NCI-H82 (cell line): Measurements from ENCODE around the gene TMEM37.

Experiments used
- DNase-seq: peaks from one replicate; lab custom pipeline; 2025; lab: John Stamatoyannopoulos, UW

The TMEM37 gene

DNA sequence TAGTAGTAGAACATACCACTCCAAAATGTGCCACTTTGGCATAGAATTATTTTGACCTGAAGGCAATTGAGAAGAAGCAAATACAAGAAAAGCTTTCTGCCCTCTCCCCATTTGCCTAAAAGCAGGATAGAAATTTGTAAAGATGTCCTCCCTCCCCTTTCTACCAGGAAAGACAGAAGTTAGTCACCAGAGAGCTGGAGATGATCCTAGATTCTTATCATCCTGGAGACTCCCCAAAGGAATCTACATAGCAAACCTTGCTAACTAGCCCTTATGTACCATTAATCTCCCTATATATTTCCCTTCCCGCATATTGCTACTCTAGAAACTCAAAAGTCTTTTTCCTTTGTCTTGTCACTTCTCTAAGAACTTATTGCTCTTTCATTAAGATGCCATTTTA lies 12.6 kb upstream of the TMEM37 start:
- DNase-seq, result no peak

DNA sequence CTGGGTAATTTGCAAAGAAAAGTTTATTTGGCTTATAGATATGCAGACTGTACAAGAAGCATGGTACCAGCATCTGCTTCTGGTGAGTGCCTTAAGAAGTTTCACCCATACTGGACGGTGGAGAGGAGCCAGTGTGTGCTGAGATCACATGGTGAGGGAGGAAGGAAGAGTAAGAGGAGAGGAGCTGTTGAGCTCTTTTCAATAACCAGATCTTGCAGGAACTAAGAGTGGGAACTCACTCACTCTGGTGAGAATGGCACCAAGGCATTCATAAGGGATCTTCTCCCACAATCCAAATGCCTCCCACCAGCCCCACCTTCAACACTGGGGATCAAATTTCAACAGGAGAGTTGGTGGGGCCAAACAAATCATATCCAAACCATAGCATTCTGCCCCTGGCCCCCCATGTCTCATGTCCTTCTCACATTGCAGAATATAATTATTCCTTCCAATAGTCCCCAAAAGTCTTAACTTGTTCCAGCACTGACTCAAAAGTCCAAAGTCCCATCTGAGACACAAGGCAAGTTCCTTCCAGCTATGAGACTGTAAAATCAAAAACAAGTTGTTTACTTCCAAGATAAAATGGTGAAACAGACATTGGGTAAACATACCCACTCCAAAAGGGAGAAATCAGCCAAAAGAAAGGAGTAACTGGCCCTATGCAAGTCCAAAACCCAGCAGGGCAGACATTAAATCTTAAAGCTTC lies 11.7 kb upstream of the TMEM37 start:
- DNase-seq, result no peak

DNA sequence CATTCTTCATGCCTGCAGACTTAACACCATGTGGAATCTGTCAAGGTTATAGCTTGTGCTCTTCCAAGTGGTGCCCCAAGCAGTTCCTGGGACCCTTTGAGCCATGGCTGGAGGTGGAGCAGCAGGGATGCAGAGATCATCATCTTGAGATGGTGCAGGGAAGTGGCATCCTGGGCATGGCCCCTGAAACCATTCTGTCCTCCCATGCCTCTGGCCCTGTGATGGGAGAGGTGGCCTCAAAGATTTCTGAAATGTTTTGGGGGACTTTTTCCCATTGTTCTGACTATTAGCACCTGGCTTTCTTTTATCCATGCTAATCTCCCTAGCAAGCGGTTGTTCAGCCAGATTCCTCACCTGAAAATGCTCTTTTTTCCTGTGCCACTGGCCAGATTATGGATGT lies 10.3 kb upstream of the TMEM37 start:
- no peak for DNase-seq

DNA sequence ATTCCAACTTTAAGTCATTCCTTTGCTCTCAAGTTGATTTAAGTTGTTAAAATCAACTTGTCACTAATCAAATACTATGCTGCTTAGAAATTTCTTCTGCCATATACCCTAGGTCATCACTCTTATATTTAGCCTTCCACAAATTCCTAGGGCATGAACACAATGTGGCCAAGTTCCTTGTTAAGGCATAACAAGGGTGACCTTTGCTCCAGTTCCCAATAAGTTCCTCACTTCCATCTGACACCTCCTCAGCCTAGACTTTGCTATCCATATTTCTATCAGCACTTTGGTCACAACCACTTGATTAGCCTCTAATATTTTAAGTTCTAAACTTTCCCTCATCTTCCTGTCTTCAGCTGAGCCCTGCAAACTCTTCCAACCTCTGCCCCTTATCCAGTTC lies 9.9 kb upstream of the TMEM37 start:
- DNase-seq, result no peak

DNA sequence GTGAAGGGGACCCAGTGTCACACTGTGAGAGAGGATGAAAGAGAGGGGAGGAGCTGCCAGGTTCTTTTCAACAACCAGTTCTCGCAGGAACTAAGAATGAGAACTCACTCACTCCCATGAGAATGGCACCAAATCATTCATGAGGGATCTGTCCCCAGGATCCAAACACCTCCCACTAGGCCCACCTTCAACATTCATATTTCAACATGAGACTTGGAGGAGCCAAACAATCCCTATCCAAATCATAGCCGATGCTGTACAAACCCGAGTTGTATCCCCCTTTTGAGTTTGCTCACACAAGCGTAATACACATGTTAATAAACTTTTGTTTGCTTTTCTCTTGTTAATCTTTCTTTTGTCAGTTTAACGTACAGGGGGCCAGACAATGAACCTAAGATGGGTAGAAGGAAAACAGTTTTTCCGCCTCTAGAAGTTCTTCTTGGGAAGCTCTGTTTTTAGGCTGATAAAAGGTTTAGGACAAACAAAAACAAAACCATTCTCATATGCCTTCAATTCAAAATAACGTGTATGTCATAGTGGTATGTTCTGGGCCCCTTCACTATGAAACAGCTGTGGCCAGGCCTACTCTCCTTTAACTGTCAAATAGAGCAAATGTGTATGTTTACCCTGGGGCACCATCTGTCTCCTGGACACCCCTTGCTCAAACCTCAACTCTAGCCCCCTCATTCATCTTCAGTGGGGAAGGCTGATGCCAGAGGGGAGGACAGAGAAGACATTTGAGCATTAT lies 9.1 kb upstream of the TMEM37 start:
- no peak for DNase-seq

DNA sequence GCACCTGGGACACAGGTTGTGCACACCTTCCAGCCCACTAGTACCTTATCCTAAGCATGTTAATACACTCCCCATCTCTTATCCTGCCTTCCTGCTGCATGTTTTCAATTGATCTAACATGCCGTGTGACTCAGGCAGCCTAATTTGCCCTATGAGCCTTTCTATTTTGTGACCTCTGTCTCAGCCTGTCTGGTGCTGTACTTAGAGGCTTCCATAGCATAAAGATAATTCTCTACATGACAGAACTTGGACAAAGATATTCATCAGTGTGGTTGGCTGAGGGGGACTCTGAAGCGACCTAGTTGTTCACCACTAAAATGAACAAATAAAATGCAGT lies 8.6 kb upstream of the TMEM37 start:
- no peak for DNase-seq

DNA sequence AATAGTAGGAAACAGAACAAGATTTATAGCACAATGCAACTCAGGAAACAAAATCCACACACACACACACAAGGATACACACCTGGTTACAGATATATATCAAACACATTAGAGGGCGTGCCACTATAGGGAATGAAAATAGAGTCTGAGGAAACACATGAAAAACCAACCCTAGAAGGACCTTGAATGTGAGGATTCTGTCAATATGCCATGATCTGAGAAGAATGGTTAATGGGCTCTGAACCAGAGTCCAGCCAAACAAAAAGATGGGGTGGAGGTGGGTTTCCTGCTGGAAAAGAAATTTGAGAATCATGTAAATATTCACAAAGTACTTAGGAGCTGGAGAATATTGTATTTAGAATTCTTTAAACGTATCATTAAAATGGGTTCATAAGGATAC lies 7.8 kb upstream of the TMEM37 start:
- no peak for DNase-seq

DNA sequence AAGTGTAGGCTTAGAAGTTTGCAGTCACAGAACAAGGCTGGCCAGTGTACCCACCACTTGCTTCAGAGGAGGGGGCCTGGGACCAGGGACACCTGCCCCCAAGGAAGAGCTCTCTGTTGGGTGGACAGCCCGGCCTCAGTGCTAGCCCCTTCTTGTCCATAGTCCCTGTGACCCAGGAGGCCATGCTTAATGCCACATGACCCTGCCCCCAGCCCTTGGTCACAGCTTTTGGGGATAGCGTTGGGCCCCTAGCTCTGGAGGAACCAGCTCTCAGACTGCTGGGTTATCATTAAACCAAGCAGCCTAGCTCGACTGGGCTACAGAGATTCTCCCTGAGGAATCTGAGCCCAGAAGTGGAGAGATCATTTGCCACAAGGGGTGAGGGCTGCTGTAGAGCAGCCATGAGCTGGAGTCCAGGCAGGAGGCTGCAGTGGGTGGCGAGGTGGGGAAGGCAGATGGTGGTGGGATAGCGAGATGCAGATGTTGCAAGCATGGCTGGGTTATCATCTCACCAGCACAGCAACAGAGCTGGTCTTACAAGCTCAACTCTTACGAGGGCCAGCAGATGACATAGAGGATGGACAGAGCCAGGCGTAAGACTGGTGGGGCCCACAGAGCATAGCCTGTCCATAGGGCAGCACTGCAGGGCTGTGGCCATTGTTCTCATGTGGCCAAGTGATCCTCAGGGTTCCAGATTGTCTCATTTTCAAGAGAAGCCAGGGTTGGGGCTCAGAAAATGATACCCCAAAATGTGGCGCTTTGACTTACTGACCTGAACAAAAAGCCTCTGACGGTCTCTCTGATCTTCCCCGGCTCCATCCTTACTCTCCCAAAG lies 7.2 kb upstream of the TMEM37 start:
- no peak for DNase-seq

DNA sequence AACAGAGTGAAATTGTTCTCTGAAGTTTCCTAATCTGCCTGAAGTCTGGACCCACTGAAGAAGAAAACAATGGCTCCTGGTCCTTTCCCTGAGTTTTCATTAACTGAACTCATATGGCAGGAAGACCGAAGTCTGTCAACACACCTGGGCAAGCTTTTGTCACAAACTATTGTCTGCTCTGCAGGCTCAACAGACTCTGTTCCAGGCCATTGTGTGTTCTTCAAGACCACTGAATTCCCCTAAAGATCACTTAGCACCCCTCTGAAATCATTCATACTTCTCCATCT lies 6.6 kb upstream of the TMEM37 start:
- DNase-seq, result no peak

DNA sequence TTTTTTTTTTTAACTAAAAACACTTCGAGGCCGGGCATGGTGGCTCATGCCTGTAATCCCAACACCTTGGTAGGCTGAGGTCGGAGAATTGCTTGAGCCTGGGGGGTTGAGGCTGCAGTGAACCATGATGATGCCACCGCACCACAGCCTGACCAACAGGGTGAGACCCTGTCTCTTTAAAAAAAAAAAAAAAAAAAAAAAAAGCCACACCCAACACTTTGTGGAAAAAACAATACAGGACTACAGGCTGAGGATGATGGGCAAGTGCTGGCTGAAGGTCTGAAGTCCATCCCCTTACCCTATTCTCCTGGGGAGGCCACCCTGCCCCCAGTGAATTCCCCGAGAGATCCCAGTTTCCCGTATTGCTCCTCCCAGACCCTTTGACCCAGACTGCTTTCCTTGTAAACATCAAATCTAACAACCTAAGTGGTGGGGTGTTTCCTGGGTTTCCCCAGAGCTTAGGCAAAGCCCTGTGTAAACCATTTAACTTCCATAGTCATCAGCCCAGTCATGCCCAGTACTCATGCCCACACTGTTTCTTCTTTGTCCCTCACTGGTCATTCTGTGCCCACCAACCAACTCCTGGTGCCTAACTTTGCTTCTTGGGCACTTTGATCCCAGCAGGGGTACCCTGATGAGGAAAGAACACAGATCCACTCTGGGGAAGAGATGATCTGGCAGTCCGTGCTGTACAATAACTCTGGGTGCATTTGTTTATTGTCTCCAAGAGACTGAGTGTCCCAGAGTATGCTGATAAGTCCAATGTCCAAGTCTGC lies 5.8 kb upstream of the TMEM37 start:
- DNase-seq, result no peak

DNA sequence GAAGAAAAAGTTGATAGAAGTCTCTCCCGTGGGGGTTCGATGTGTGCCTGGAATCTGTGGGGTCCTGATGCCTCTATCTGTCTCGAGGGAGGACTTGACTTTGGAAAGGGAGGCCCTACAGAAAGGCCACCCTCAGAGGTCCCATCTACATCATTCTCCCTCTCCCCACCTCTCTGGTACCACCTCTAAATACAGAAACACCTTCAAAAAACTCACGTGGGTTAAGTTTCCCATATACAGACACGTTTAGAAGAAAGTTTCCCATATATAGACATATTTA lies 5.3 kb upstream of the TMEM37 start:
- no peak for DNase-seq

DNA sequence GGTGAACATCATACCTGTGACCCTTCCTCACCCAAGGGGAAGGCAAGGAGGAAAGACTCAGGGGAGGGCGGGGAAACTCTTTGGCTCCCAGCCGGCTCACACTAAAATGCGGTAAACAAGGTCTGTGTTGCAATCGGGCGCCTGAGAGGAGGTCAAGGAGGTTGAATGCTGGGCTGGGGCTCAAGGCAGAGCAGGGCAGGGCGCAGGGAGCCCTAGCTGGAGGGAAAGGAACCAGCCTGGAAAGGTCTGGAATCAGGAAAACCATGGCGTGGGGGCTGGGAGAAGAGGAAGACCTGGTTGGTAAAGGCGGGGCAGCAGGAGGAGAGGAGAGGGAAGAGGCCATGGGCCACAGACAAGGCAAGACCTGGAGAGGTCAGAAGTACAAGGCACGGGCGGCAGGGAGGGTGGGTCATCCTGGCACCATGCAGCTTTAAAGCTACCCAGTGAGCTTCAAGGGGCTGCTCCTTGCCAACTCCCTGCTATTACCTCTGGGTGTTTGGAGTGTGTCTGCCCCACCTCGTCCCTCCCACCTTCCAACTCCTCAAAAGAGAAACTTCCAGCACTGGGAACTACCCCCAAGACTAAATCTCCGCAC lies 4.8 kb upstream of the TMEM37 start:
- DNase-seq, result no peak

DNA sequence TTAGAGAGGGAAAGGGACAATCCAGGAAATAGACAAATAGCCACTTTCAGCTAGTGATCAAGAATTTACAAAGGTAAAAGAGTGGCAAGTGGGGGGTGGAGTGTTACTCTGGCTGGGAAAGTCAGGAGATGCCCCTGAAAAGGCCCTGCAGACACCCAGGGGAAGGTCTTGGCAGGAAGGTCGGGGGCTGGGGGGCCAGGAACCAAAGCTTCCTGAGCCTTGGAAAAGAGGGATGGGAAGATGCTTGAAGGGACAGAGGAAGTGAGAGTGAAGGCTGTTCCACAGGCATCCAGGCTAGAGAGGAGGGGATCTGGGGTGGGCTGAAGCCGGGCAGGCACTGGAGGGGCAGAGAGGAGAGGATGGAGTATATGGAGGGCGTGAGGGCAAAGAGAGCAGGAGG lies 3.9 kb upstream of the TMEM37 start:
- DNase-seq, result no peak

DNA sequence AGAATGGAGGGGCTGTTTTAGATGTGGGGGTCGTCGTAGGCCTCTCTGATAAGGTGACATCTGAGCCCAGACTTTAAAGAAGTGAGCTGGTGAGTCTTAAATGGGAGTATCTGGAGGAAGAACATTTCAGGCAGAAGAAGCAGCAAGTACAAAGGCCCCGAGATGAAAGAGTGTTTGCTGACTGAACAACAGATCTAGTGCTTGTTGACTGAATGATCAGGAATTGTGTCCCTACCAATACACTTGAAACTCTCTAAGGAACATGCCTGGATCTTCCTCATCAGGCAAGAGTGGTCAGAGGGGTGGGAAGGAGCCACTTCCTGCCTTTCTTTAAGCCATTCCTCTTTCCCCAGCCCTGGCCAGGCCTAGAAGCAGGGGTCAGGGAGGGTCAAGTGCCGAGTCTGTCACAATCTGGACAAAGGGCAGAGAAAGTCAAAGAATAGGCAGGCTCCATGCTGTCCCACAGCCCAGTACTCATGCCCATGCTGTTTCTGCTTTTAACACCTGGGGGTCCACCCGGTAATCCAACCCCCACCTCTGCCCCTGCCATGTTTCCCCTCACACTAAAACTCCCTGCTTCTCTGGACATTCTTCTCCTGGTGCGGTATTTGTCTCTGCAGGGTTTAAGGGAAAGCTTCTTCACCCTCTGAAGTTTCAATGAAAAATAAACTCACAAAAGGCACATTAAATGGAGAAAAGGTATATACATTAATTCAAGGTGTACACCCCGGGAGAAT lies 3.0 kb upstream of the TMEM37 start:
- DNase-seq, result no peak

DNA sequence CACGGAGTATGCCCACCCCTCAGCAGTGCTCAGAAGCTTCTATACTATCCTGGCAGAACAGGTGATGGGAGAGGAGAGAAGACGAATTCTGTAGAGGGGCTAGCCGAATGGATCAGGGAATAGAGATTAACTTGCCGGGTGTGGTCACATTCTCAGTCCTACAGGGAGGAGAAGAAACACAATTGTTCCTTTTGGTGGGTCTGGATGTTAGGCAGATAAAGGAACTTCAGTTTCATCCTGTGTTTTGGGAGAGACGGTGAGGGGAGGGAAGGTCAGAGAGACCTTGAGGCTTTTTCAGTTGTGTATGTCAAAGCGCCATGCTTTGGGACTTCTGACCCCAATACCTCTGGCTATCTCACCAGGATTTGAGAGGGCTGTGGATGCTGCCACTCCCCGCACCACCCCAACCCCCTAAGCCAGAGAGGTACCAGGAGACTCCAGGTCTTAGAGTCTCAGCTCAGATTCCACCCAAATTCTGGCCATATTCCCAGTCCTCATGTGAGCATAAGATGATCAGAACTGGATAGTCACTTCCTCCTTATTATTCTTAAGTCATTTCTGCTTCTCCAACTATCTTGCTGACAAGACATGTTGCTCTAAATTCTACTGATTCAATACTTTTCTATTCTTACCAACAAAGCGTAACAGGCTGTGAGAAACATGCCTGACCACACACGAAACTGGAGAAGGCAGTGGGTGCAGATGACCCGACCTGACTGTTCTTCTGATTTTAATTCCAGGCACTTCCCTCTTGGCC lies 2.3 kb upstream of the TMEM37 start:
- DNase-seq, result no peak

DNA sequence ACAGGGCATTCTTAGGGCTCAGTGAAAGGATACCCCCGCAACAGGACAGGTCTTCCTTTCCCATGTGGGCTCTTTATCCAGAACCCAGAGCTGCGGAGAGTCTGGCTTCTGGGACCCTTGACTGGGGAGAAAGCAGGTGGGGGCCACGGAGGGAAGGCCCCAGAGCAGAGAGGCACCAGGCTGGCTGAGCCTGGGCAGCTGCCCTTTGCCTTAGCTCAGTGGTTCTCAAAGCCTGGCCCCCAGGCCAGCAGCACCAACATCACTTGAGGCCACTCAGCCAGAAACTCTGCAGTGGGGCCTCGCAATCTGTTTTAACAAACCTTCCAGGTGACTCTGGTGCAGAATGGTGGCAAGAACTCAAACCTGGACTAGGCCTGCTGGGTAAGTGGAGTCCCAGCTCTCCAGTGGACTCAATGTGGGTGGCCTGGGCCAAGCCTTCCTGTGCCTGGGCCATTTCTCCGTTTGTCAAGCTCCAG lies 1.6 kb upstream of the TMEM37 start:
- DNase-seq, result no peak

DNA sequence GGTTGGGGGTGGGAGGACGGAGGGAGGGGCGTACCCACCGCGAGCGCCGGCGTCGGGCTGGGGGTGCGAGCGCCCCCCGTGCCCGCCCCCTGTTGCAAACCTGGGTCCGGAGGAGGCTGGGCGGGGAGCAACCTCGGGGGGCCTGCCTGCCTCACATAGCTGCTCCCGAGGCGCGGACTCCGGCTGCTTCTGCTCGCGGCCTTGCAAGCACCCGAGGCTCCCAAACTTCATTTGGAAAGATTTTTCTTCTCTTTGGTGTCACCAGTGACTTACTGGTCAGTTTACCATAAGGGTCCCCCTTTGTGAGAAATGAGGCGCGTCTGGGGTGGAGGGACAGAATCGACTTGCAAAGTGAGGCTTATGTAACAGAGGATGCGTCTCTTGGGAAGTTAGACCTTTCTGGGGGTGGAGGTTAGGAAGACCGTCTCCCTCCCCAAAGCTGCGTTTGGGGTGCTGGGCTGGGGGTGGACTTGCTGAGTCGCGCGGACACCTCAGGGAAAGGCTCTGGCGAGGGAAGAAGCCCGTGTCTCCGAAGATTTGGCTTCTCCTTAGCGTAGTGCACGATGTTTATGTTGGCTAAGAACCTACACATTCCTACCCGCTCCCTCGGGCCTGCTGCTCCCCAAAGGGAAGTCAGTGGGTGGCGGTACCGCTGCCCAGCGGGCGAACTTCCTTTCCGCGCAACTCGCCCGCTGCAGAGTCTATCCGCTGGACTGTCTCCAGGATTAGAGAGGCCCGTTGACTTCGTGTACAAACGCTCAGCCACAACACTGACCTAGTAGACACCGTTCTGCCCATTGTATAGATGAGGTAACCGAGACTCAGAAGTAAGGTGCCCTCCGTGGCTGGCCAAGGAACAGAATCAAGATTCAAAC lies 559 bp downstream of the TMEM37 start:
- no peak for DNase-seq

DNA sequence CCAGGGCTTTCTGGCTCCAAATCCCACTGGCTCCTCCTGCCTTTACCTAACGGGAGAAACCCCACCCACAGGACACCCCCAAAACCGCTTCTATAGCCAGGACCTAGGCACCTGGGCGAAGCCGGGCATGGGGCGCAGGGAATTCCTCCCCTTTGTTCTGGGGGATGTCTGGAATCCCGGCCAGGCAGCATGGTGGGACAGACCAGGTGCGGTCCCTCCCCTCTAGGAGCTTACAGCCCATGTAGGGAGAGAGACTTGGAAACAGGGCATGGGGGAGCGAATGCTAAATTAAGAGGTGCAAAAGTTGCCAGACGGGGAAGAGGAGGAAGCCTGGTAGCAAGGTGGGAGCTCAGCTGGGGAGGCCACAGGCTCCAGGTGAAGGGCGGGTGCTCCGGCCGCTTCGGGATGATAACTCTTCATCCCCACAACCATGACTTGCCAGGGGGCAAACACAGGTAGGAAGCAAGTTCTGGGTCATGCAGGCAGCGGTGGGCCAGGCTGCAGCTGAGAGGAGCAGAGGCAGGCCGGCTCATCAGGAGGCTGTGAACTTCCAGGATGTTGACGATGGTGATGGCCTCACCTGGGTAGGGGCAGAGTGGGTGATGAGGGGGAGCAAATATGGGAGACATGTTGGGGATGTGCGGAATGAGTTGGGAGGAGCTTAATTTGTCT lies 1.3 kb downstream of the TMEM37 start:
- no peak for DNase-seq

DNA sequence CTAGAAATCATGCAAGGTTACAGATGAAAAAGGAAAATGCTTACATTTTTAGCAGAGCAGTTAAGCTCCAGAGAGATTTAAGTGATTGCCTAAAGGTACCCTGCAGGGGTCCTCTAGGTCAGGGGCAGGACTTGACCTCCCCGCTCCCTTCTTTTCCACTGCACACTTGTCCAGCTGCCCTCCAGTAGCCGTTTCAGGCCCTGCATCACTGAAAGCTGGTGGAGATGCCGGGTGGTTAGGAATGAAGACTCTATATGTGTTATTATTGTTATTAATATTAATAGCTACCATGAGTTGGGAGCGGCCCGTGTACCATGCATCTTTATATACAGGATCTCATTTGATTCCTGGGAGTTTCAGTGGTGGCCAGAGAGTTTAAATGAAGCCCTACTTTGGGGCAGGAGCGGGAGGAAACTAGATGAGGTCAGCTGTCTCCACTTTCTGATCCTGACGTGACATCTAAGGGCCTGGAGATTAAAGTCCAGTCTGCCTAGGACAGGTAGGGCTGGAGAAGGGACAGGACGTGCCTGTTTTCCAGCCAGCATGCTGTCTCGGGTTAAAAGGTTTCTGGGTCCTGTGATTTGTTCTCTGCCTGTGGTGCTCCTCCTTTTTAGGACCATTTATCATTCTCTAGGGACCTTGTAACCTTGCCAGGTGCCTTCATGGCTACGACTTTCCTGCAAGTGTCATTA lies 2.1 kb downstream of the TMEM37 start:
- DNase-seq, result no peak
